Smooth muscle cell (in vitro differentiated cells): Measurements from ENCODE around the gene POMP. TPM values are rescaled to one million over a fixed set of nuclear protein-coding genes. Genes with fewer than 3 reads are reported as not detected.

ENCODE experiments used
- DNase-seq: peaks from one replicate; lab custom pipeline; 2025; ENCODE audit not compliant: unreplicated experiment; lab: John Stamatoyannopoulos, UW
- H2AFZ ChIP-seq: fragments of 200-600 bp; sonication (generic); 2 replicates; pipeline ENCODE4 v1.6.0; 2016; ENCODE audit warnings: antibody characterized with exemption, low read depth, mild to moderate bottlenecking
- H3F3A ChIP-seq: fragments of 200-600 bp; sonication (generic); 2 replicates; pipeline ENCODE4 v1.6.0; 2017; ENCODE audit warnings: antibody characterized with exemption, low read depth
- H3K27ac ChIP-seq: fragments of 200-600 bp; sonication (generic); 2 replicates; pipeline ENCODE4 v1.5.1; 2016; ENCODE audit warnings: low read depth, mild to moderate bottlenecking
- H3K27me3 ChIP-seq: fragments of 200-600 bp; sonication (generic); 2 replicates; pipeline ENCODE4 v1.6.1; 2016; ENCODE audit warnings: low read depth, mild to moderate bottlenecking
- H3K36me3 ChIP-seq: fragments of 200-600 bp; sonication (generic); 2 replicates; pipeline ENCODE4 v1.5.1; 2016; ENCODE audit warnings: low read depth
- H3K4me1 ChIP-seq: fragments of 200-600 bp; sonication (generic); 2 replicates; pipeline ENCODE4 v1.5.1; 2016; ENCODE audit warnings: low read depth
- H3K4me2 ChIP-seq: fragments of 200-600 bp; sonication (generic); 2 replicates; pipeline ENCODE4 v1.6.0; 2016; ENCODE audit warnings: mild to moderate bottlenecking
- H3K4me3 ChIP-seq: fragments of 200-600 bp; sonication (generic); 2 replicates; pipeline ENCODE4 v1.5.1; 2016; ENCODE audit warnings: mild to moderate bottlenecking
- H3K79me2 ChIP-seq: fragments of 200-600 bp; sonication (generic); 2 replicates; pipeline ENCODE4 v1.6.0; 2016; ENCODE audit warnings: low read depth, mild to moderate bottlenecking
- H3K9ac ChIP-seq: fragments of 200-600 bp; sonication (generic); 2 replicates; pipeline ENCODE4 v1.6.0; 2016; ENCODE audit warnings: low read depth
- H3K9me3 ChIP-seq: fragments of 200-600 bp; sonication (generic); replicated peaks from 2 replicates; pipeline ENCODE4 v1.5.1; 2016; ENCODE audit warnings: low read depth
- H4K20me1 ChIP-seq: fragments of 200-600 bp; sonication (generic); 2 replicates; pipeline ENCODE4 v1.6.0; 2016; ENCODE audit warnings: low read depth
- CTCF ChIP-seq: fragments of 200-600 bp; sonication (generic); IDR thresholded peaks from 2 replicates; pipeline ENCODE4 v1.5.1; 2017; ENCODE audit warnings: borderline replicate concordance, mild to moderate bottlenecking, antibody characterized with exemption; ENCODE audit not compliant: insufficient read depth, poor library complexity, severe bottlenecking
- WGBS: methylation state at CpG from one replicate; pipeline ENCODE4 v1.1.7; 2016; ENCODE audit warnings: low lambda C conversion rate; 5-methylcytosine and 5-hydroxymethylcytosine counted together
- polyA plus RNA-seq: library from polyadenylated mRNA; unstranded; fragments of >200 nt; fragmentation: Nextera tagmentation; extraction: Ambion mirVana; gene quantifications from 2 replicates; pipeline ENCODE4 v1.2.1, GENCODE V29; 2016
- small RNA-seq: library from RNA; depleted of rRNA; stranded (forward); fragments of <200 nt; gene quantifications from one replicate; pipeline ENCODE3, GENCODE V24; 2014
- total RNA-seq: library from RNA; depleted of rRNA; stranded (reverse); fragments of >200 nt; gene quantifications from 2 replicates; pipeline ENCODE4 v1.2.3, GENCODE V29; 2014

Gene POMP
- total and polyA plus RNA-seq, 2 experiments from 2014 or later, result 134 to 265 TPM

GRCh38 chr13:28719227-28720055, 60.5 kb downstream of the POMP start:
- peaks cover 27% of the 10 kb centered on the region for H3K79me2 ChIP-seq
- peak overlapping the region; percentile 71 for H2AFZ ChIP-seq
- H3K4me1 ChIP-seq, result peaks cover 9% of the 10 kb centered on the region
- no peak for TF ChIP-seq CTCF
- H3K27me3 ChIP-seq, result no peaks in the 10 kb centered on the region
- peak overlapping the region; percentile 100 for H3K27ac ChIP-seq
- no peaks in the 10 kb centered on the region for H3K36me3 ChIP-seq
- WGBS, result 3% methylated on average over 15 of the region's 15 CpGs
- peak overlapping the region; percentile 64 for H3K4me3 ChIP-seq
- no peaks in the 10 kb centered on the region for H3K9me3 ChIP-seq
- peak overlapping the region; percentile 98 for H3K9ac ChIP-seq
- DNase-seq, result no peak
- peaks cover 16% of the 10 kb centered on the region for H3F3A ChIP-seq
- H4K20me1 ChIP-seq, result no peaks in the 10 kb centered on the region
- peak overlapping the region; percentile 91 for H3K4me2 ChIP-seq

GRCh38 chr13:28723806-28724205, 64.9 kb downstream of the POMP start:
- no peaks in the 10 kb centered on the region for H3K36me3 ChIP-seq
- no peaks in the 10 kb centered on the region for H3K79me2 ChIP-seq
- no peak overlapping the region for H3K27ac ChIP-seq
- TF ChIP-seq CTCF, result no peak
- H4K20me1 ChIP-seq, result no peaks in the 10 kb centered on the region
- H3K4me1 ChIP-seq, result no peaks in the 10 kb centered on the region
- no peaks in the 10 kb centered on the region for H3F3A ChIP-seq
- H3K4me3 ChIP-seq, result no peak overlapping the region
- no peak for DNase-seq
- no peak overlapping the region for H3K4me2 ChIP-seq
- no peaks in the 10 kb centered on the region for H3K9me3 ChIP-seq
- no peaks in the 10 kb centered on the region for H3K27me3 ChIP-seq
- WGBS, result 99% methylated on average over 22 of the region's 22 CpGs
- no peak overlapping the region for H3K9ac ChIP-seq
- no peak overlapping the region for H2AFZ ChIP-seq

- H4K20me1 ChIP-seq, result no peaks in the 10 kb centered on the region
- TF ChIP-seq CTCF, result no peak
- no peaks in the 10 kb centered on the region for H3K9me3 ChIP-seq
- DNase-seq, result no peak
- H3K4me2 ChIP-seq, result no peak overlapping the region
- H3K27me3 ChIP-seq, result no peaks in the 10 kb centered on the region
- 52% methylated on average over 3 of the region's 3 CpGs for WGBS
- no peaks in the 10 kb centered on the region for H3K36me3 ChIP-seq
- no peak overlapping the region for H3K27ac ChIP-seq
- no peaks in the 10 kb centered on the region for H3K79me2 ChIP-seq
- H3K9ac ChIP-seq, result no peak overlapping the region
- no peaks in the 10 kb centered on the region for H3F3A ChIP-seq
- H2AFZ ChIP-seq, result peak overlapping the region; percentile 28
- H3K4me3 ChIP-seq, result no peak overlapping the region
- no peaks in the 10 kb centered on the region for H3K4me1 ChIP-seq
These were observed 66.2 kb downstream of the POMP start for GRCh38 chr13:28725046-28725610.

Small RNA genes lying within 50 kb of the gene (small RNA-seq; reads per million reads assigned to genes)
- gene RF00019, result not detected
- not detected for gene RNU6-53P

Other genes with a start within 250 kb of the POMP start
- 738 and 786 TPM in 2 replicates for gene FLT1, start 164.0 kb upstream of the POMP start, total RNA-seq
- gene FLT1, start 164.0 kb upstream of the POMP start, polyA plus RNA-seq, result 329 and 495 TPM in 2 replicates
- gene SLC46A3, start 59.8 kb downstream of the POMP start, total RNA-seq, result 19.1 and 20.2 TPM in 2 replicates
- gene SLC46A3, start 59.8 kb downstream of the POMP start, polyA plus RNA-seq, result 8.8 and 11.2 TPM in 2 replicates
- 0.18 and 0.63 TPM in 2 replicates for gene MTUS2, start 161.2 kb downstream of the POMP start, total RNA-seq
- 0.06 and 2.0 TPM in 2 replicates for gene MTUS2, start 161.2 kb downstream of the POMP start, polyA plus RNA-seq